Measurements from ENCODE around the gene FAM184A. TPM values are rescaled to one million over a fixed set of nuclear protein-coding genes. Genes with fewer than 3 reads are reported as not detected.
A peak's percentile ranks its signal among the peaks of the same experiment; 100 is the strongest.

FAM184A gene
- total RNA-seq, 2 donors from 2014 or later, result 0.43 to 2.1 TPM

- DNase-seq (ENCODE audit: low spot score) (no peak), ATAC-seq (no peak)
- H3K4me3 Mint-ChIP-seq, result peak overlapping the region; percentile 94
- H3K27ac Mint-ChIP-seq, result peak overlapping the region; percentile 86 to 94
- peaks cover 25 to 32% of the 10 kb centered on the region in 2 donors for H3K4me1 Mint-ChIP-seq (ENCODE audit: low read depth in 2 of 2)
- no peaks in the 10 kb centered on the region for H3K9me3 Mint-ChIP-seq
- H3K27me3 Mint-ChIP-seq, result no peaks in the 10 kb centered on the region
- no peaks in the 10 kb centered on the region for H3K36me3 Mint-ChIP-seq
Observed at GRCh38 chr6:118935331-118935668, 143.2 kb downstream of the FAM184A start.

- Mint-ChIP-seq H3K9me3 (no peaks in the 10 kb centered on the region), H3K27me3 (no peaks in the 10 kb centered on the region), H3K27ac (peak within 1 kb of the TSS; percentile 86 to 94), H3K4me3 (peak within 1 kb of the TSS; percentile 94), H3K36me3 (no peaks in the 10 kb centered on the region), H3K4me1 (ENCODE audit: low read depth in 2 of 2) (peaks cover 25 to 32% of the 10 kb centered on the region in 2 donors)
- ATAC-seq (peak; percentile 98), DNase-seq (ENCODE audit: low spot score) (peak; percentile 95)
Observed at GRCh38 chr6:118934461-118935330, 143.8 kb downstream of the FAM184A start, which contains the start of gene MCM9. TSS of gene MCM9 (minus strand) at chr6:118935159. CDS start at chr6:118931723, 3,436 bp downstream.

GRCh38 chr6:118933855-118934460 lies 144.5 kb downstream of the FAM184A start:
- Mint-ChIP-seq H3K27me3 (no peaks in the 10 kb centered on the region), H3K4me3 (peak overlapping the region; percentile 94), H3K9me3 (no peaks in the 10 kb centered on the region), H3K4me1 (ENCODE audit: low read depth in 2 of 2) (peaks cover 25 to 32% of the 10 kb centered on the region in 2 donors), H3K36me3 (no peaks in the 10 kb centered on the region), H3K27ac (peak overlapping the region; percentile 86 to 94)
- no peak for DNase-seq (ENCODE audit: low spot score)
- ATAC-seq, result no peak

- Mint-ChIP-seq H3K4me1 (ENCODE audit: low read depth in 2 of 2) (peaks cover 25 to 32% of the 10 kb centered on the region in 2 donors), H3K9me3 (no peaks in the 10 kb centered on the region), H3K4me3 (no peak overlapping the region), H3K27me3 (no peaks in the 10 kb centered on the region), H3K36me3 (no peaks in the 10 kb centered on the region), H3K27ac (peak overlapping the region in 1 of 2 donors; percentile 94)
- ATAC-seq, result no peak
- no peak for DNase-seq (ENCODE audit: low spot score)
Observed at GRCh38 chr6:118932421-118932820, 146.0 kb downstream of the FAM184A start.

- peaks cover 22 to 32% of the 10 kb centered on the region in 2 donors for H3K4me1 Mint-ChIP-seq (ENCODE audit: low read depth in 2 of 2)
- no peak overlapping the region for H3K4me3 Mint-ChIP-seq
- H3K36me3 Mint-ChIP-seq, result no peaks in the 10 kb centered on the region
- H3K27ac Mint-ChIP-seq, result no peak overlapping the region
- H3K9me3 Mint-ChIP-seq, result no peaks in the 10 kb centered on the region
- ATAC-seq, result no peak
- H3K27me3 Mint-ChIP-seq, result no peaks in the 10 kb centered on the region
- no peak for DNase-seq (ENCODE audit: low spot score)
Observed at GRCh38 chr6:118931436-118931835, 147.0 kb downstream of the FAM184A start.

- no peak overlapping the region for H3K27ac Mint-ChIP-seq
- H3K4me1 Mint-ChIP-seq (ENCODE audit: low read depth in 2 of 2), result peaks cover 18 to 31% of the 10 kb centered on the region in 2 donors
- H3K4me3 Mint-ChIP-seq, result no peak overlapping the region
- no peaks in the 10 kb centered on the region for H3K27me3 Mint-ChIP-seq
- H3K9me3 Mint-ChIP-seq, result no peaks in the 10 kb centered on the region
- peaks cover 4% of the 10 kb centered on the region for H3K36me3 Mint-ChIP-seq
- ATAC-seq, result no peak
- DNase-seq (ENCODE audit: low spot score), result no peak
Observed at GRCh38 chr6:118930680-118931079, 147.8 kb downstream of the FAM184A start.

GRCh38 chr6:118923035-118923434 lies 155.4 kb downstream of the FAM184A start:
- Mint-ChIP-seq H3K27me3 (no peaks in the 10 kb centered on the region), H3K4me3 (no peak overlapping the region), H3K4me1 (ENCODE audit: low read depth in 2 of 2) (peaks cover 0 to 3% of the 10 kb centered on the region in 2 donors), H3K9me3 (no peaks in the 10 kb centered on the region), H3K36me3 (peaks cover 31% of the 10 kb centered on the region), H3K27ac (no peak overlapping the region)
- DNase-seq (ENCODE audit: low spot score), result no peak
- ATAC-seq, result no peak

- peaks cover 0 to 2% of the 10 kb centered on the region in 2 donors for H3K4me1 Mint-ChIP-seq (ENCODE audit: low read depth in 2 of 2)
- no peaks in the 10 kb centered on the region for H3K9me3 Mint-ChIP-seq
- DNase-seq (ENCODE audit: low spot score) (no peak), ATAC-seq (no peak)
- peaks cover 33% of the 10 kb centered on the region for H3K36me3 Mint-ChIP-seq
- no peak overlapping the region for H3K4me3 Mint-ChIP-seq
- no peaks in the 10 kb centered on the region for H3K27me3 Mint-ChIP-seq
- no peak overlapping the region for H3K27ac Mint-ChIP-seq
Observed at GRCh38 chr6:118921084-118921483, 157.4 kb downstream of the FAM184A start.

GRCh38 chr6:118918329-118918725 lies 160.1 kb downstream of the FAM184A start:
- H3K4me3 Mint-ChIP-seq, result no peak overlapping the region
- no peak for ATAC-seq
- no peak overlapping the region for H3K27ac Mint-ChIP-seq
- H3K4me1 Mint-ChIP-seq (ENCODE audit: low read depth in 2 of 2), result no peaks in the 10 kb centered on the region
- H3K36me3 Mint-ChIP-seq, result peaks cover 32% of the 10 kb centered on the region
- no peak for DNase-seq (ENCODE audit: low spot score)
- no peaks in the 10 kb centered on the region for H3K27me3 Mint-ChIP-seq
- H3K9me3 Mint-ChIP-seq, result no peaks in the 10 kb centered on the region

GRCh38 chr6:118917546-118918328 lies 160.7 kb downstream of the FAM184A start:
- Mint-ChIP-seq H3K4me1 (ENCODE audit: low read depth in 2 of 2) (no peaks in the 10 kb centered on the region), H3K36me3 (peaks cover 37% of the 10 kb centered on the region), H3K27ac (no peak overlapping the region), H3K4me3 (no peak overlapping the region), H3K9me3 (no peaks in the 10 kb centered on the region), H3K27me3 (no peaks in the 10 kb centered on the region)
- DNase-seq (ENCODE audit: low spot score) (no peak), ATAC-seq (no peak)

- Mint-ChIP-seq H3K27me3 (no peaks in the 10 kb centered on the region), H3K36me3 (peaks cover 21% of the 10 kb centered on the region), H3K9me3 (no peaks in the 10 kb centered on the region), H3K27ac (no peak overlapping the region), H3K4me3 (no peak overlapping the region), H3K4me1 (ENCODE audit: low read depth in 2 of 2) (no peaks in the 10 kb centered on the region)
- ATAC-seq, result no peak
- DNase-seq (ENCODE audit: low spot score), result no peak
Observed at GRCh38 chr6:118914598-118914997, 163.9 kb downstream of the FAM184A start.

- ATAC-seq (no peak), DNase-seq (ENCODE audit: low spot score) (no peak)
- Mint-ChIP-seq H3K9me3 (no peaks in the 10 kb centered on the region), H3K27ac (no peak overlapping the region), H3K27me3 (no peaks in the 10 kb centered on the region), H3K4me1 (ENCODE audit: low read depth in 2 of 2) (no peaks in the 10 kb centered on the region), H3K36me3 (peaks cover 21% of the 10 kb centered on the region), H3K4me3 (no peak overlapping the region)
Observed at GRCh38 chr6:118913161-118913560, 165.3 kb downstream of the FAM184A start.

GRCh38 chr6:118912646-118913045 lies 165.8 kb downstream of the FAM184A start:
- ATAC-seq (no peak), DNase-seq (ENCODE audit: low spot score) (no peak)
- no peak overlapping the region for H3K4me3 Mint-ChIP-seq
- H3K27me3 Mint-ChIP-seq, result no peaks in the 10 kb centered on the region
- no peaks in the 10 kb centered on the region for H3K4me1 Mint-ChIP-seq (ENCODE audit: low read depth in 2 of 2)
- H3K9me3 Mint-ChIP-seq, result no peaks in the 10 kb centered on the region
- H3K27ac Mint-ChIP-seq, result no peak overlapping the region
- peaks cover 20% of the 10 kb centered on the region for H3K36me3 Mint-ChIP-seq

Measured in natural killer cell treated with Interleukin-12 subunit alpha and Interleukin-12 subunit beta and Interleukin-15 and Interleukin-18, amount 100 ng/mL, for 72 hours (primary cell).